Stomach (tissue), 9 donors: ENCODE data around the gene EIPR1. TPM values are rescaled to one million over a fixed set of nuclear protein-coding genes. Genes with fewer than 3 reads are reported as not detected.
"Not testable (repeated sequence)": the region's sequence is repeated elsewhere in the genome, so short reads cannot be mapped to it uniquely, and the experiment has no call there.

Source experiments
- DNase-seq, 2 donors: peaks; one replicate each; pipeline versions ENCODE4 v3.0.0 to v3.0.0-alpha.2; 2013 to 2019
- H3K27ac ChIP-seq, 5 donors: fragments of 200-600 bp in 4 of 5; sonication (generic) in 4 of 5; one replicate each; pipeline ENCODE4 v1.5.1; 2013 to 2019; ENCODE audit warnings: mild to moderate bottlenecking in 1 of 5, moderate library complexity in 1 of 5
- H3K27me3 ChIP-seq, 3 donors: fragments of 200-600 bp; sonication (generic); one replicate each; pipeline ENCODE4 v1.5.1; 2017 to 2019; ENCODE audit warnings: mixed run types in 1 of 3
- H3K36me3 ChIP-seq, 4 donors: fragments of 200-600 bp; sonication (generic); 1 replicate in 3 of 4; 2 replicates in 1 of 4; pipeline ENCODE4 v1.5.1; 2016 to 2019
- H3K4me1 ChIP-seq, 4 donors: fragments of 200-600 bp; sonication (generic); one replicate each; pipeline ENCODE4 v1.5.1; 2016 to 2019
- H3K4me3 ChIP-seq, 4 donors: fragments of 200-600 bp; sonication (generic) in 3 of 4; one replicate each; pipeline ENCODE4 v1.5.1; 2016 to 2019; ENCODE audit warnings: mild to moderate bottlenecking in 1 of 4
- H3K9me3 ChIP-seq, 4 donors: fragments of 200-600 bp; sonication (generic); one replicate each; pipeline ENCODE4 v1.5.1; 2016 to 2019
- CTCF ChIP-seq, 7 experiments: fragments of 450-650 bp in 4 of 7; fragments of 200-600 bp in 3 of 7; sonication (generic) in 3 of 7; IDR thresholded peaks; one replicate each; pipeline ENCODE4 v1.5.1; 2016 to 2019; ENCODE audit warnings: antibody characterized with exemption in 7 of 7, control low read depth in 2 of 7, mild to moderate bottlenecking in 1 of 7
- EP300 ChIP-seq: sonication (generic); formaldehyde crosslinking; IDR thresholded peaks from one replicate; pipeline ENCODE4 v1.6.1; 2017; ENCODE audit warnings: antibody characterized with exemption
- POLR2A ChIP-seq, 4 donors: fragments of 450-650 bp; IDR thresholded peaks; one replicate each; pipeline ENCODE4 v1.6.1; 2016; ENCODE audit warnings: antibody characterized with exemption in 4 of 4, control low read depth in 2 of 4, mild to moderate bottlenecking in 1 of 4, moderate library complexity in 1 of 4
- POLR2AphosphoS5 ChIP-seq, 3 donors: sonication (generic); formaldehyde crosslinking; IDR thresholded peaks; one replicate each; pipeline ENCODE4 v1.6.1; 2016; ENCODE audit warnings: antibody characterized with exemption in 3 of 3
- WGBS, 5 donors: extraction: QIAGEN DNeasy Blood & Tissue Kit in 3 of 5; methylation state at CpG; one replicate each; pipeline versions ENCODE4 v1.1.5 to v1.1.7; 2013 to 2018; 5-methylcytosine and 5-hydroxymethylcytosine counted together
- intact Hi-C: fragments of 100-400 bp; cut with DNase I; formaldehyde crosslinking; loops from one replicate; pipeline ENCODE4 v1.15.1; 2023; ENCODE audit warnings: low total_unique reads
- polyA plus RNA-seq, 3 donors: library from polyadenylated mRNA; stranded (reverse); fragments of 200-250 nt; gene quantifications; one replicate each; pipeline ENCODE4 v1.2.3, GENCODE V29; 2013
- total RNA-seq, 5 donors: library from RNA; depleted of rRNA; stranded (reverse); fragments of >200 nt; gene quantifications; one replicate each; pipeline versions ENCODE4 v1.1.0 to v1.2.3, GENCODE V29; 2014 to 2016
- donor health status: healthy with polysubstance abuse.
- donor health status: Bipolar disorder and iron deficiency.
- donor health status: healthy.

The EIPR1 gene
- total and polyA plus RNA-seq, 8 donors = 1.2 to 39.4 (median 12.7) TPM

DNA sequence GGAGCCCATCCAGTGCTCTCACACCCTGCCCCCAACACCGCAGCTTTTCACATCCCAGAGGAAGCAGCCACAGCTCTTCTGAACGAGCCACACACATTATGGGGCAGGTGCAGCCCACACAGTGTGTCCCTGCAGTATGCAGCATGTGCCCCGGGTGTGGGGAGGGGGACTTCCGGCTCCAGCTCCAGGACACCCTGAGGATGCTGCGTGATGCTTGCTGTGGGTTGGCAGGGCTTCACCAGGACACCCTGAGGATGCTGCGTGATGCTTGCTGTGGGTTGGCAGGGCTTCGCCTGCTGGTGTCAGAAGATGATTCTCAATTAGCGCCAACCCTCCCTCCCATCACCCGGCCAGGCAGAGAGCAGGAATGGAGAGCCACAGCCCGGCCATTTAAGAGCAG is 193.9 kb downstream of the EIPR1 start:
- Histone ChIP-seq H3K4me1 (no peaks in the 10 kb centered on the region), H3K27ac (no peak overlapping the region), H3K36me3 (peaks cover 0 to 29% (median 17%) of the 10 kb centered on the region in 4 donors), H3K9me3 (no peaks in the 10 kb centered on the region), H3K27me3 (no peaks in the 10 kb centered on the region), H3K4me3 (no peak overlapping the region)
- no peak for DNase-seq
- 92 to 97% (median 95%) methylated on average over 7 to 10 of the region's 10 CpGs for WGBS, 5 donors
- no peak for TF ChIP-seq EP300
- no peak for TF ChIP-seq POLR2AphosphoS5 (IDR thresholded peaks at IDR 0.05)
- TF ChIP-seq POLR2A (IDR thresholded peaks at IDR 0.05) = no peak
- no peak for TF ChIP-seq CTCF (IDR thresholded peaks at IDR 0.05)
- intact Hi-C loops = no loop called here

GRCh38 chr2:3182848-3183247 is 194.8 kb downstream of the EIPR1 start:
- H3K27ac ChIP-seq = no peak overlapping the region
- H3K9me3 ChIP-seq = no peaks in the 10 kb centered on the region
- no peaks in the 10 kb centered on the region for H3K4me1 ChIP-seq
- no peaks in the 10 kb centered on the region for H3K27me3 ChIP-seq
- TF ChIP-seq EP300 (no peak), POLR2AphosphoS5 (IDR thresholded peaks at IDR 0.05) (no peak), POLR2A (IDR thresholded peaks at IDR 0.05) (no peak), CTCF (IDR thresholded peaks at IDR 0.05) (no peak)
- DNase-seq = no peak
- H3K4me3 ChIP-seq = no peak overlapping the region
- peaks cover 0 to 26% (median 12%) of the 10 kb centered on the region in 4 donors for H3K36me3 ChIP-seq
- intact Hi-C loops = no loop called here
- WGBS, 5 donors = 90 to 100% (median 99%) methylated on average over 2 of the region's 2 CpGs

- TF ChIP-seq EP300 (no peak), POLR2AphosphoS5 (IDR thresholded peaks at IDR 0.05) (no peak), POLR2A (IDR thresholded peaks at IDR 0.05) (no peak), CTCF (IDR thresholded peaks at IDR 0.05) (no peak)
- H3K36me3 ChIP-seq = peaks cover 0 to 32% (median 25%) of the 10 kb centered on the region in 4 donors
- WGBS, 5 donors = 94 to 97% (median 94%) methylated on average over 23 to 24 of the region's 24 CpGs
- no peaks in the 10 kb centered on the region for H3K4me1 ChIP-seq
- H3K4me3 ChIP-seq = no peak overlapping the region
- DNase-seq = no peak
- H3K27me3 ChIP-seq = no peaks in the 10 kb centered on the region
- H3K9me3 ChIP-seq = no peaks in the 10 kb centered on the region
- H3K27ac ChIP-seq = no peak overlapping the region
- intact Hi-C loops = no loop called here
These were observed 196.1 kb downstream of the EIPR1 start for GRCh38 chr2:3181416-3182010.

DNA sequence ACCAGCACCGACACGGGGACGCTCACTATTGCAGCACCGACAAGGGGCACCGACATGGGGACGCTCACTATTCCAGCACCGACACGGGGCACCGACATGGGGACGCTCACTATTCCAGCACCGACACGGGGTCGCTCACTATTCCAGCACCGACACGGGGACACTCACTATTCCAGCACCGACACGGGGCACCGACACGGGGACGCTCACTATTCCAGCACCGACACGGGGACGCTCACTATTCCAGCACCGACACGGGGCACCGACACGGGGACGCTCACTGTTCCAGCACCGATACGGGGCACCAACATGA is 196.8 kb downstream of the EIPR1 start:
- H3K27ac ChIP-seq, H3K4me1 ChIP-seq, H3K9me3 ChIP-seq, H3K4me3 ChIP-seq, H3K27me3 ChIP-seq, DNase-seq, intact Hi-C loops: not testable (repeated sequence)
- H3K36me3 ChIP-seq = peaks cover 0 to 35% (median 27%) of the 10 kb centered on the region in 4 donors
- WGBS, 5 donors = 79 to 82% (median 81%) methylated on average over 30 of the region's 30 CpGs

- H3K27me3 ChIP-seq = no peaks in the 10 kb centered on the region
- no peak overlapping the region for H3K4me3 ChIP-seq
- H3K9me3 ChIP-seq = no peaks in the 10 kb centered on the region
- H3K36me3 ChIP-seq = peaks cover 0 to 33% (median 26%) of the 10 kb centered on the region in 4 donors
- H3K27ac ChIP-seq = no peak overlapping the region
- peak in 1 of 2 donors; percentile 33 for DNase-seq
- no peak for TF ChIP-seq POLR2A (IDR thresholded peaks at IDR 0.05)
- no peak for TF ChIP-seq CTCF (IDR thresholded peaks at IDR 0.05)
- no peak for TF ChIP-seq POLR2AphosphoS5 (IDR thresholded peaks at IDR 0.05)
- no peak for TF ChIP-seq EP300
- WGBS, 5 donors = 82 to 88% (median 85%) methylated on average over 50 of the region's 50 CpGs
- H3K4me1 ChIP-seq = no peaks in the 10 kb centered on the region
- intact Hi-C loops = no loop called here
These were observed 197.3 kb downstream of the EIPR1 start for GRCh38 chr2:3180082-3180908.
